ENCODE results near the gene CYP4F12. TPM values are rescaled to one million over a fixed set of nuclear protein-coding genes. Genes with fewer than 3 reads are reported as not detected.

Gene CYP4F12, protein sequence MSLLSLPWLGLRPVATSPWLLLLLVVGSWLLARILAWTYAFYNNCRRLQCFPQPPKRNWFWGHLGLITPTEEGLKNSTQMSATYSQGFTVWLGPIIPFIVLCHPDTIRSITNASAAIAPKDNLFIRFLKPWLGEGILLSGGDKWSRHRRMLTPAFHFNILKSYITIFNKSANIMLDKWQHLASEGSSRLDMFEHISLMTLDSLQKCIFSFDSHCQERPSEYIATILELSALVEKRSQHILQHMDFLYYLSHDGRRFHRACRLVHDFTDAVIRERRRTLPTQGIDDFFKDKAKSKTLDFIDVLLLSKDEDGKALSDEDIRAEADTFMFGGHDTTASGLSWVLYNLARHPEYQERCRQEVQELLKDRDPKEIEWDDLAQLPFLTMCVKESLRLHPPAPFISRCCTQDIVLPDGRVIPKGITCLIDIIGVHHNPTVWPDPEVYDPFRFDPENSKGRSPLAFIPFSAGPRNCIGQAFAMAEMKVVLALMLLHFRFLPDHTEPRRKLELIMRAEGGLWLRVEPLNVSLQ
- under 1 TPM in 1 of 2 donors, not detected in 1; 0.16 TPM for total RNA-seq

DNA sequence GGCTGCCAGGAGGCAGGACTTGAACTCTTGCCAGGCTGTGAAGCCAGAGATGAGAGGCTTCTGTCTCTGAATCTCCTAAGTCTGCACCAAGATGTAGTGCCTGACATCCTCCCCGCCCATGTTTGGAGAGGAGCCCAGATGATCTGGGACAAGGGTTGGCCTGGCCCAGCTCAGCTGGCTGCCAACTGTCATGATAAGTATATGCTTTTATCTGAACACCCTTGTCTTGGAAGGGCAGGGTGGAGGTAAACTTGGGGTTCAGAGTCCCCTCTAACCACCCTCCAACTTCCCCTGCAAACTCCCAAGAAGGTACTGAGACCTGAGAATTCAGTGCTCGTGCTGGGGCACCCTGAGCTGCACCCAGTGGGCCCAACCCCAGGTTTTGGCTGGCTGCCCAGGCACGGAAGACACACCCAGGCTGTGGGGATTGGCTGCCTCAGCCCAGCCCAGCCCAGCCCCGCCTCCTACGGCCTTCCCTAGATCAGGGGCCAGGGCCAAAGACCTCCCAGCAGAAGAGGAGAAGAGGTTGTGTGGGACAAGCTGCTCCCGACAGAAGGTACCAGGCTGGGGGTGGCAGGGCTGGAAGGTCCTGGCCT, at the start of gene CYP4F12:
Gene CYP4F12, plus strand, starts transcription at position 508 of the 596 bp plus-strand sequence. CDS start 443 bp downstream, outside the sequence.
- Mint-ChIP-seq H3K27me3 (ENCODE audit: low read depth) (no peaks in the 10 kb centered on the region), H3K36me3 (ENCODE audit: insufficient read depth in 2 of 2) (peaks cover 4 to 11% of the 10 kb centered on the region in 2 donors), H3K9me3 (peaks cover 8 to 10% of the 10 kb centered on the region in 2 donors), H3K4me3 (no peak within 1 kb of the TSS), H3K27ac (no peak within 1 kb of the TSS), H3K4me1 (ENCODE audit: low read depth) (peaks cover 5% of the 10 kb centered on the region)
- ATAC-seq (replicated peaks in 1 of 2) = peak; percentile 19 to 25
- DNase-seq = peak in 1 of 2 donors; percentile 16

DNA sequence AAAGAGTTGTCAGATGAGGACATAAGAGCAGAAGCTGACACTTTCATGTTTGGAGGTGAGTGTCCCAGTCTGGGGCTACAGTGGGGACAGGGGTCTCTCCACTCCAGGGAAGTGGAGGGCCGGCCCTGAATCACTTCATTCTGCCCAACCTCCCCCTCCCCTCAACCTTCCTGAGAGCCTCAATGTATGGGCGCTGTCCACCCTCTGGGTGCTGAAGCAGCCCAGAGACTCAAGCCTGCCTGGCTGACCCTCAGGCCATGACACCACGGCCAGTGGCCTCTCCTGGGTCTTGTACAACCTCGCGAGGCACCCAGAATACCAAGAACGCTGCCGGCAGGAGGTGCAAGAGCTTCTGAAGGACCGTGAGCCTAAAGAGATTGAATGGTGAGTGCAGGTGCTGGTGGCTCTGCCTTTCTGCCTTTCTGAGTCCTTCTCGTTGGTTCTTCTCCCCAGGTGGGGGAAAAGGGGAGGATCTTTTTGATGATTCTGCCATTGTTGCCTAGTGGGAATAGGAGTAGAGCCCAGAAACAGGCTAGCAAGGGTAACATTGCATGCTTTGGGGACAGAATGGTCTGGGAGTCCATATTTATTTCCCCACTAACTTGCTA, 49.1 kb upstream of the CYP4F12 start:
- Mint-ChIP-seq H3K36me3 (ENCODE audit: insufficient read depth in 2 of 2) (no peaks in the 10 kb centered on the region), H3K4me3 (no peak overlapping the region), H3K9me3 (no peaks in the 10 kb centered on the region), H3K27me3 (ENCODE audit: low read depth) (peaks cover 29% of the 10 kb centered on the region), H3K27ac (no peak overlapping the region), H3K4me1 (ENCODE audit: low read depth) (no peaks in the 10 kb centered on the region)
- no peak for DNase-seq
- no peak for ATAC-seq (replicated peaks in 1 of 2)

DNA sequence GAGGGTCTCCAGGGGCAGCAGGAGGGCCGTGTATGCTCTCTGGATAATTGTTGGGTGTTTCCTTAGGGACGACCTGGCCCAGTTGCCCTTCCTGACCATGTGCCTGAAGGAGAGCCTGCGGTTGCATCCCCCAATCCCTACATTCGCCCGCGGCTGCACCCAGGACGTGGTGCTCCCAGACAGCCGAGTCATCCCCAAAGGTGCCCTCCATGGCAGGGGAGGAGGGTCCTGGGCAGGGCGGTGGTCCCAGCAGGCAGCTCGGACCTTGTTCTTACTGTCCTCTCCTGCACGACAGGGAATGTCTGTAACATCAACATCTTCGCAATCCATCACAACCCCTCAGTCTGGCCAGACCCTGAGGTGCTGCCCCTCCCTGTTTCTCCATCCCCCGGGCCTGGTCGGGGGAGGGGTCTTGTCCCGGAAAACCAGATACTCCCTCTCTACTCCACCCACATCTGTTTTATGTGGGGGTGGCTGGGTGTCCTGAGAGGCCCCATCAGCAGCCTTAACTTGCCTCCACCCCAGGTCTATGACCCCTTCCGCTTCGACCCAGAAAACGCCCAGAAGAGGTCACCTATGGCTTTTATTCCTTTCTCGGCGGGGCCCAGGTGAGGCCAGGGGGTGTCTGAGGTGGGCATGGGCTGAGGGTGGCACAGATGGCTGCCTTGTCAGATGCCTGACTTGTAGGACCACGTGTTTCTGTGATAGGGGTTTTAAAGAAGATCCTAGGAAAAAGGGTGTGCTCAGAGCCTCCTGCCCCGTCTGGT, 44.5 kb upstream of the CYP4F12 start:
- DNase-seq (no peak), ATAC-seq (replicated peaks in 1 of 2) (no peak)
- H3K27ac Mint-ChIP-seq = no peak overlapping the region
- no peaks in the 10 kb centered on the region for H3K36me3 Mint-ChIP-seq (ENCODE audit: insufficient read depth in 2 of 2)
- no peaks in the 10 kb centered on the region for H3K9me3 Mint-ChIP-seq
- H3K27me3 Mint-ChIP-seq (ENCODE audit: low read depth) = peaks cover 23% of the 10 kb centered on the region
- no peak overlapping the region for H3K4me3 Mint-ChIP-seq
- no peaks in the 10 kb centered on the region for H3K4me1 Mint-ChIP-seq (ENCODE audit: low read depth)

DNA sequence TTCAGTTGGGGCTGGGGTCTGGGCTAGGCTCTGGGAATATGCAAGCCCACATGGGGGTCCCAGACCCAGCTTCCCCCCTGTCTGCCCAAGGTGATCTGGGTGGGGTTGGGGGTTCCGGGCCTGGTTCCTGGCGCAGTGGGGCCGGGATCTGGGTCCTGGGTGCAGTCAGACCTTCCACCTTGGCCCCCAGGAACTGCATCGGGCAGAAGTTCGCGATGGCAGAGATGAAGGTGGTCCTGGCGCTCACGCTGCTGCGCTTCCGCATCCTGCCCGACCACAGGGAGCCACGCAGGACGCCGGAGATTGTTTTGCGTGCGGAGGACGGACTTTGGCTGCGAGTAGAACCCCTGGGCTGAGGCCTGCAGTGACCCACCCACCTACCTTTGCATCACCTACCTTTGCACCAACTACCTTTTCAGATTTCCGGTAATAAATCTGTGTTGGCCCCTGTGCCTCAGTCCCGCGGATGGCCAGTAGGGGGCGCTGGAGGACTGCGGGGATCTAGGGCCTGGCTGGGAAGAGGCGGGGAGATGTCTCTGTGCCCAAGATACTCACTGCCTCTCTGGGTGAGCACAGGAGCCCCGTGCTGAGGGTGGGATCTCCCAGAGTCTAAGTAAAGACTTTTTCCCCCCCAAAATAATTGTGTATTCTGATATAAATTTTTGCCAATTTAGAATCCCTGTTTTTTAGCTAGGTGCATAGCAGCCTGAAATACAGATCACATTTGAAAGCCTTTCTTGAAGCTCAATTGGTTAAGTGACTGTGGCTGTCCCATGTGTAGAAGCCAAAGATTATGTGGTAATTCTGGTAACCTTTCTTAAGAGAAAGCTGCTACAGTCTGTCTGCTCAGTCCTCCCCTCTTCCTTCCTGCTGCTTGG, 43.6 kb upstream of the CYP4F12 start:
- ATAC-seq (replicated peaks in 1 of 2) = peak; percentile 83 to 87

DNA sequence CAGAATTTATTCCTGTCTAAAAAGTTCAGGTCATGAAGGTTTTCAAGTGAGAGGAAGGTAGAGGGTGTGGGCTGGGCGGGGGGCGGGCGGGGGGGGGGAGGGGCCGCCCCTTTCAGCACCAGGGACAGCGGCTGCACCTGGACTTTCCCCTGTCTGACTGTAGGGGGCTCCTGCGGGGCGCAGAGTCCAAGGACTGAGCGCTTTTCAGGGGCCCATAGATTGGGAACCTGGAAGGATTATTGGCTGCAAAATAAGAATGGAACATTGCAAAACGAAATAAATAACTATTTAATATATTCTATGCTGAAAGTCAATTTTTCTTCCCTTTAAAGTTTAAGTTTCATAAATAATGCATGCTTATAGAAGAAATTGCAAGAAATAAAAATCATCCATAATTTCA, 41.1 kb upstream of the CYP4F12 start:
- H3K27ac Mint-ChIP-seq = no peak overlapping the region
- H3K9me3 Mint-ChIP-seq = no peaks in the 10 kb centered on the region
- no peaks in the 10 kb centered on the region for H3K4me1 Mint-ChIP-seq (ENCODE audit: low read depth)
- H3K36me3 Mint-ChIP-seq (ENCODE audit: insufficient read depth in 2 of 2) = no peaks in the 10 kb centered on the region
- ATAC-seq (replicated peaks in 1 of 2) (no peak), DNase-seq (no peak)
- peaks cover 31% of the 10 kb centered on the region for H3K27me3 Mint-ChIP-seq (ENCODE audit: low read depth)
- H3K4me3 Mint-ChIP-seq = no peak overlapping the region

More for the DNA sequence above, 43.6 kb upstream of the CYP4F12 start:
- no peaks in the 10 kb centered on the region for H3K36me3 Mint-ChIP-seq (ENCODE audit: insufficient read depth in 2 of 2)
- no peaks in the 10 kb centered on the region for H3K4me1 Mint-ChIP-seq (ENCODE audit: low read depth)
- H3K27ac Mint-ChIP-seq = no peak overlapping the region
- peak; percentile 84 to 90 for DNase-seq
- H3K4me3 Mint-ChIP-seq = no peak overlapping the region
- H3K27me3 Mint-ChIP-seq (ENCODE audit: low read depth) = peaks cover 22% of the 10 kb centered on the region
- H3K9me3 Mint-ChIP-seq = no peaks in the 10 kb centered on the region

DNA sequence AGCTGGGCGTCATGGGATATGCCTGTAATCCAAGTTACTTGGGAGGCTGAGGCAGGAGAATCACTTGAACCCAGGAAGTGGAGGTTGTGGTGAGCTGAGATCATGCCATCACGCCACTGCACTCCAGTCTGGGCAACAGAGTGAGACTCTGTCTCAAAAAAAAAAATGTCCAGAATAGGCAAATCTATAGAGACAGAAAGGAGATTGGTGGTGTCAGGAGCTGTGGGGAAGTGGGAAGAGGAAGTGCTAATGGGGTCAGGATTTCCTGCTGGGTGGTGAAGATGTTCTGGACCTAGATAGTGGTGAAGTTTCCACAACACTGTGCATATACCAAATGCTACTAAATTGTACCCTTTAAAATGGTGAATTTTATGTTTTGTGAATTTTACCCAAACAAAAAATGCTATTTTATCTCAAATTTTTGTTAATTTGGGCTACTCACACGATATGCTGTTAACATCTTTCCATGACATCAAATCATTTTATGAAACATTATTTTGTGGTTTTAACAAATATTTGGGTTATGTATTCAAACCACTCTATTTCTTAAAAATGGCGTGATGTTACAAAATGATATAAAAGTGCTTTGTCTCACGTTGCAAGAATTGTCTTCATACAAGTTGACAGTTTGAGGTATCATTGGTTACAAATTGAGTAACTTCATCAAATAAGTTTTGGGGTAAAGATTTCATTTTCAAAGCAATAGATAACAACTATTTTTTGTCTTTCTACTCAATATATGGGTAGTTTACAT, 39.6 kb upstream of the CYP4F12 start:
- Mint-ChIP-seq H3K27me3 (ENCODE audit: low read depth) (peaks cover 27% of the 10 kb centered on the region), H3K4me1 (ENCODE audit: low read depth) (no peaks in the 10 kb centered on the region), H3K27ac (no peak overlapping the region), H3K36me3 (ENCODE audit: insufficient read depth in 2 of 2) (no peaks in the 10 kb centered on the region), H3K9me3 (no peaks in the 10 kb centered on the region), H3K4me3 (no peak overlapping the region)
- no peak for DNase-seq
- ATAC-seq (replicated peaks in 1 of 2) = no peak

DNA sequence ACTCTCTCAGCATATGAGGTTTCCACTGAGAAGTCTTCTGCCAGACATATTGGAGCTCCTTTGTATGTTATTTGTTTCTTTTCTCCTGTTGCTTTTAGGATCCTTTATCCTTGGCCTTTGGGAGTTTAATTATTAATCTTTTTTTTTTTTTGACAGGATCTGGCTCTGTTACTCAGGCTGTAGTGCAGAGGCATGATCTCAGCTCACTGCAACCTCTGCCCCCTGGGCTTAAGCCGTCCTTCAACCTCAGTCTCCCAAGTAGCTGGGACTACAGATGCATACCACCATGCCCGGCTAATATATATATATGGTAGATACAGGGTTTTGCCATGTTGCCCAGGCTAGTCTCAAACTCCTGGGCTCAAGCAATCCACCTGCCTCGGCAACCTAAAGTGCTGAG, 38.8 kb upstream of the CYP4F12 start:
- H3K4me1 Mint-ChIP-seq (ENCODE audit: low read depth) = no peaks in the 10 kb centered on the region
- no peak overlapping the region for H3K4me3 Mint-ChIP-seq
- no peaks in the 10 kb centered on the region for H3K36me3 Mint-ChIP-seq (ENCODE audit: insufficient read depth in 2 of 2)
- no peak overlapping the region for H3K27ac Mint-ChIP-seq
- H3K27me3 Mint-ChIP-seq (ENCODE audit: low read depth) = peaks cover 24% of the 10 kb centered on the region
- H3K9me3 Mint-ChIP-seq = no peaks in the 10 kb centered on the region
- no peak for ATAC-seq (replicated peaks in 1 of 2)
- no peak for DNase-seq

DNA sequence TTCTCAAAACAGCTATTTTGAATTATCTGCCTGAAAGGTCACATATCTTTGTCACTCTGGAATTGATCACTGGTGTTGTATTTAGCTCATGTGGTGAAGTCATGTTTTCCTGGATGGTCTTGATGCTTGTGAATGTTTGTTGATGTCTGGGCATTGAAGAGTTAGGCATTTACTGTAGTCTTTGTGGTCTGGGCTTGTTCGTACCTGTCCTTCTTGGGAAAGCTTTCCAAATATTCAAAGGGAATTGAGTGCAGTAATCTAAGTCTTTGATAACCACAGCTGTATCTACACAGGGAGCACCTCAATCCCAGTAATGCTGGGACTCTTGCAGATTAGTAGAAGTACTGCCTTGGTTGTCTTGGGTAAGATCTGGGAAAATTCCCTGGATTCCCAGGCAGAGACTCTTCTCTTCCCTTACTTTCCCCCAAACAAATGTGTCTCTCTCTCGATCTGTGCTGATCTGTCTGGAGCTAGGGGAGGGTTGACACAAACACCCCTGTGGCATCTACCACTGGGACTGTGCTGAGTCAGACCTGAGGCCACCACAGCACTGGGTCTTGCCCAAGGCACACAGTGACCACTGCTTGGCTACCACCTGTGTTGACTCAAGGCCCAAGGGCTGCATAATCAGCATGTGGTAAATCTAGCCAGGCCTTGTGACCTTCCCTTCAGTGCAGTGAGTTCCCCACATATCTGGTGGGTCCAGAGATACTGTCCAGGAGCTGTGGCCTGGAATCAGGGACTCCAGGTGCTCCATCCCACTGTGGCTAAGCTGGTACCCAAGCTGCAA, 37.7 kb upstream of the CYP4F12 start:
- Mint-ChIP-seq H3K27me3 (ENCODE audit: low read depth) (peaks cover 24% of the 10 kb centered on the region), H3K4me3 (no peak overlapping the region), H3K27ac (no peak overlapping the region), H3K9me3 (no peaks in the 10 kb centered on the region), H3K4me1 (ENCODE audit: low read depth) (no peaks in the 10 kb centered on the region), H3K36me3 (ENCODE audit: insufficient read depth in 2 of 2) (no peaks in the 10 kb centered on the region)
- ATAC-seq (replicated peaks in 1 of 2) (no peak), DNase-seq (no peak)

DNA sequence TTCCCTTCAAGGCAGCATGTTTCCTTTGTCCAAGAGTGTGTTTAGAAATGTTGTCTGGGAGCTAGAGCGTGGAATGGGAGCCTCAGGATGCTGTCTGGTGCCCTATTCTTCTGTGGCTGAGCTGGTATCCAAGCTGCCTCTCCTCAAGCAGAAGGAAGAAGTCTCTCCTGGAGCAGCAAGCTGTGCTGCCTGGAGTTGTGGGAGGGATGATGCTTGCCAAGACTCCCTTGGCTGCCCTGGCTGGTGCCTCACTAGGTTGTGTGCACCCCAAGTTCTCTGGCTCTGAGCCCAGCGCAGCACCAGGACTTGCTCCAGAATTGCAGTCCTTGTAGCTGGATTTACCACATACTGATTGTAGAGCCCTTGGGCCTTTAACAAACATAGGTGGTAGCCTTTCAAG, 36.9 kb upstream of the CYP4F12 start:
- no peak overlapping the region for H3K27ac Mint-ChIP-seq
- H3K9me3 Mint-ChIP-seq = no peaks in the 10 kb centered on the region
- H3K36me3 Mint-ChIP-seq (ENCODE audit: insufficient read depth in 2 of 2) = no peaks in the 10 kb centered on the region
- no peak for DNase-seq
- H3K4me1 Mint-ChIP-seq (ENCODE audit: low read depth) = no peaks in the 10 kb centered on the region
- no peak overlapping the region for H3K4me3 Mint-ChIP-seq
- ATAC-seq (replicated peaks in 1 of 2) = no peak
- peaks cover 24% of the 10 kb centered on the region for H3K27me3 Mint-ChIP-seq (ENCODE audit: low read depth)

DNA sequence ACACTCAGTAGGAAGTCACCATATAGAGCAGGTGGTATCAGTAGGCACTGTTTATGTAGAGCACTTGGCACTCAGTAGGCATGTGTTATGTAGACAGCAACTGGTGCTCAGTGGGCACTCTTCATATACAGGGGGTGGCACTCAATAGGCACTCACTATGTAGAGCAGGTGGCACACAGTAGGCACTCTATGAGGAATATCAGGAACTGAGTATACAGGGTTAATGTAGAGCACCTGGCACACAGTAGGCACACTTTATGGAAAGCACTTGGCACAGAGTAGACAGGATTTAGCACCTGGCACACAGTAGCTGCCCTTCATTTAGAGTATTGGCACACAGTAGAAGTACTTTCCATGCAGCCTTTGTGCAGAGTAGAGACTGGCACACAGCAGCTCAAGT, 33.3 kb upstream of the CYP4F12 start:
- DNase-seq (no peak), ATAC-seq (replicated peaks in 1 of 2) (no peak)
- Mint-ChIP-seq H3K27ac (no peak overlapping the region), H3K4me1 (ENCODE audit: low read depth) (no peaks in the 10 kb centered on the region), H3K27me3 (ENCODE audit: low read depth) (peaks cover 14% of the 10 kb centered on the region), H3K36me3 (ENCODE audit: insufficient read depth in 2 of 2) (no peaks in the 10 kb centered on the region), H3K4me3 (no peak overlapping the region), H3K9me3 (no peaks in the 10 kb centered on the region)

DNA sequence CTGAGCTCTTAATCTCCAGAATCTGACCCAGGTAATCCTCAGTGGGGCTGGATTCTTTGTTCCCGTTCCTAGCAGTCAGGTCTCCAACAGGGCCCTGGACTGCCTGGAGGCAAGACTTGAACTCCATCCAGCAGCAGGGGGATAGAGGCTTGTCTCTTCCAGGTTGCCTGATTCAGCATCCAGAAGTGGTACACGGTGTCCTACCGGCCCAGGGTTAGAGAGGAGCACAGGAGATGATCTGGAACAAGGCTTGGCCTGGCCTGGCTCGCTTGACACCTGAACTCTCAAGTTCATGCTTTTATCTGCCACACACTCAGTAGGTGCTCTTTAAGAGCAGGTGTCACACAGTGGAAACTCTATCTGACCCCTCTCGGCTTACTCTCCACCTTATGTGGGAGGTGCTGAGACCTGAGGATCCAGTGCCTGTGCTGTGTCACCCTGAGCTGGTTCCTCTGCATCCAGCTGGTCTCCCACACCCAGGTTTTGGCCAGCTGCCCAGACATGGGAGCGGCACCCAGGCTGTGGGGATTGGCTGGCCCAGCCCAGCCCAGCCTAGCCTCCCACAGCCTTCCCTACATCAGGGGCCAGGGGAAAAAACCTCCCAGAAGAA, 32.5 kb upstream of the CYP4F12 start, which contains the start of gene CYP4F3:
Gene CYP4F3, plus strand, starts transcription at position 604 of the 610 bp plus-strand sequence. CDS start 519 bp downstream, outside the sequence.
- DNase-seq (no peak), ATAC-seq (replicated peaks in 1 of 2) (no peak)
- no peaks in the 10 kb centered on the region for H3K4me1 Mint-ChIP-seq (ENCODE audit: low read depth)
- no peaks in the 10 kb centered on the region for H3K36me3 Mint-ChIP-seq (ENCODE audit: insufficient read depth in 2 of 2)
- peaks cover 6% of the 10 kb centered on the region for H3K27me3 Mint-ChIP-seq (ENCODE audit: low read depth)
- H3K4me3 Mint-ChIP-seq = no peak within 1 kb of the TSS
- no peak within 1 kb of the TSS for H3K27ac Mint-ChIP-seq
- H3K9me3 Mint-ChIP-seq = no peaks in the 10 kb centered on the region

Data from activated T-cell treated with anti-CD3 and anti-CD28 coated beads, Interleukin-2, amount 50 U/mL, for 72 hours (primary cell).